NOMO-1 treated with DMSO at 0.1 percent for 48 hours (cell line): ENCODE data around the gene POU1F1.
"Not testable (repeated sequence)": the region's sequence is repeated elsewhere in the genome, so short reads cannot be mapped to it uniquely, and the experiment has no call there.

ENCODE experiments used
- DNase-seq: peaks from one replicate; lab custom pipeline; 2025; ENCODE audit not compliant: unreplicated experiment; lab: John Stamatoyannopoulos, UW

The POU1F1 gene

GRCh38 chr3:87276484-87276883 lies at the start of gene POU1F1:
Gene POU1F1 (minus strand): TSS chr3:87276584. CDS start chr3:87276462, 122 bp downstream.
- no peak for DNase-seq

GRCh38 chr3:87324609-87325008 lies 48.2 kb upstream of the POU1F1 start:
- no peak for DNase-seq

GRCh38 chr3:87320756-87321626 lies 44.6 kb upstream of the POU1F1 start:
- DNase-seq, result no peak

GRCh38 chr3:87318617-87319021 lies 42.2 kb upstream of the POU1F1 start:
- DNase-seq, result no peak

- DNase-seq, result no peak
Measured at GRCh38 chr3:87317779-87318178, 41.4 kb upstream of the POU1F1 start.

GRCh38 chr3:87313641-87314040 lies 37.3 kb upstream of the POU1F1 start:
- no peak for DNase-seq

GRCh38 chr3:87311309-87311708 lies 34.9 kb upstream of the POU1F1 start:
- no peak for DNase-seq

GRCh38 chr3:87309601-87310000 lies 33.2 kb upstream of the POU1F1 start:
- no peak for DNase-seq

- no peak for DNase-seq
Measured at GRCh38 chr3:87307805-87308204, 31.4 kb upstream of the POU1F1 start.

- DNase-seq, result no peak
Measured at GRCh38 chr3:87305517-87305916, 29.1 kb upstream of the POU1F1 start.

- not testable (repeated sequence) for DNase-seq
Measured at GRCh38 chr3:87305031-87305430, 28.6 kb upstream of the POU1F1 start.

GRCh38 chr3:87298111-87298718 lies 21.8 kb upstream of the POU1F1 start:
- DNase-seq, result peak; percentile 42

GRCh38 chr3:87288446-87288845 lies 12.1 kb upstream of the POU1F1 start:
- no peak for DNase-seq

GRCh38 chr3:87287011-87287410 lies 10.6 kb upstream of the POU1F1 start:
- no peak for DNase-seq

- no peak for DNase-seq
Measured at GRCh38 chr3:87272718-87273341, 3.6 kb downstream of the POU1F1 start.

- DNase-seq, result peak; percentile 37
Measured at GRCh38 chr3:87270908-87271700, 5.3 kb downstream of the POU1F1 start.

GRCh38 chr3:87269723-87270122 lies 6.7 kb downstream of the POU1F1 start:
- DNase-seq, result no peak

GRCh38 chr3:87268646-87269211 lies 7.7 kb downstream of the POU1F1 start:
- no peak for DNase-seq

- no peak for DNase-seq
Measured at GRCh38 chr3:87267953-87268645, 8.3 kb downstream of the POU1F1 start.

GRCh38 chr3:87261925-87262324 lies 14.5 kb downstream of the POU1F1 start:
- no peak for DNase-seq
